ENCODE results near the gene FNBP1. TPM values are rescaled to one million over a fixed set of nuclear protein-coding genes. Genes with fewer than 3 reads are reported as not detected.

FNBP1 gene
- 33.7 TPM for polyA plus RNA-seq (2013, experiment 1 of 2)
- polyA plus RNA-seq (2013, experiment 2 of 2), result 34.7 TPM

DNA sequence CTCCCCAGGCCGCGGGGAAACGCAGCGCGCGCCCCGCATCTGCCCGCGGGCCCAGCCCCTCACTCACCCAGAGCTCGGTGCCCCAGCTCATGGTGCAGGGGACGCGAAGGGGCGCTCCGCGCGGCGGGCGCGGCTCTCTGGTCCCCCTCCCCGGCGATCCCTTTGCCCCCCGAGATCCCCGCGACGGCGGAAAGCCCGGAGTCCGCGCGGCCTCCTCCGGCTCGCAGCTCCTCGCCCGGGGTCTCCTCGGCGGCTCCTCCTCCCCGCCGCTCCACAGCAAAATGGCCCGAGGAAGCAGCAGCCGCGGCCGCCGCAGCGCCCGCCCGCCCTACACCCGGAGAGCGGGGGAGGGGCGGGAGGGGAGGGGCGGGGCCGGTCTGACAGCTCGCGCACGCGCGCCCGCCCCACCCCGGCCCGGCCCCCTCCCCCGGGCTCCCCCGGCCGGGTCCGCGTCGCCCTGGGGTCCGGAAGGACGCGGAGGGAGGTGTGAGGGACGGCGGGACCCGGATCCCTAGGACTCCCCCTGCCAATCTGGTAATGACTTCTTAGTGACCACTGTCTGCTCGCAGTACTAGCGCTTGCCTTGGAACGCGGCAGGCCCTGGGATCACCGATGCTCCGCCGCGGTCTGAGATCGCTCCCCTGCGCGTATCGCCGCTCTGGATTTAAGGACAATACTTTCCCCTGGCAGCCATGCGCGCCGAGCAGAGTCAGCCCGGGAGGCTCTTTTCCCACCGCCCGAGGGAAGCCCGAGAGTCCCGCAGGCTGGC, at the start of gene FNBP1:
Gene FNBP1 (minus strand): TSS at position 305 of the 769 bp plus-strand sequence. CDS start 214 bp downstream, at position 91.
- peak; percentile 83 for DNase-seq (ENCODE audit: low spot score)
- peak within 1 kb of the TSS; percentile 16 for H2BK15ac ChIP-seq (ENCODE audit: low read length)
- no peak within 1 kb of the TSS for H2BK12ac ChIP-seq (ENCODE audit: low read length)
- H2BK120ac ChIP-seq (ENCODE audit: low read depth, low read length), result no peak within 1 kb of the TSS
- peak within 1 kb of the TSS; percentile 96 for H2BK5ac ChIP-seq (ENCODE audit: low read length)
- no peak within 1 kb of the TSS for H4K8ac ChIP-seq (ENCODE audit: low read depth, low read length)
- no peak within 1 kb of the TSS for H4K91ac ChIP-seq (ENCODE audit: low read depth, low read length, poor library complexity)
- peak within 1 kb of the TSS; percentile 84 for H3K27ac ChIP-seq (replicated peaks; ENCODE audit: low read length)
- no peaks in the 10 kb centered on the region for H3K36me3 ChIP-seq (replicated peaks in 1 of 2; ENCODE audit: control insufficient read depth in 2 of 2, insufficient read depth in 2 of 2, low read length in 2 of 2)
- peak within 1 kb of the TSS; percentile 86 to 100 for H3K4me3 ChIP-seq (ENCODE audit: low read length in 2 of 2)
- H3K23ac ChIP-seq (ENCODE audit: low read depth, low read length, poor library complexity), result peak within 1 kb of the TSS; percentile 94
- H3K4ac ChIP-seq (ENCODE audit: low read length), result no peak within 1 kb of the TSS
- no peaks in the 10 kb centered on the region for H3K9me3 ChIP-seq (replicated peaks in 1 of 2; ENCODE audit: control insufficient read depth in 2 of 2, insufficient read depth in 1 of 2, low read depth in 1 of 2, low read length in 2 of 2)
- peak within 1 kb of the TSS; percentile 68 for H3K4me2 ChIP-seq (ENCODE audit: insufficient read depth, low read length, poor library complexity, severe bottlenecking)
- peak within 1 kb of the TSS; percentile 12 for H2AK5ac ChIP-seq (ENCODE audit: low read depth, low read length)
- H3K14ac ChIP-seq (ENCODE audit: low read length), result peak within 1 kb of the TSS; percentile 42
- whole genome bisulfite sequencing, 2 donors (ENCODE audit: extremely low coverage in 2 of 2, insufficient read length in 2 of 2, insufficient replicate concordance in 1 of 2), result no CpG with 5 or more reads among the region's 92 CpGs
- H3K18ac ChIP-seq (ENCODE audit: low read length), result peak within 1 kb of the TSS; percentile 96
- H3K27me3 ChIP-seq (ENCODE audit: control insufficient read depth in 3 of 3, insufficient read depth in 3 of 3, low read depth in 1 of 3, low read length in 3 of 3), result no peaks in the 10 kb centered on the region
- peaks cover 2 to 3% of the 10 kb centered on the region in 2 donors for H3K4me1 ChIP-seq (ENCODE audit: control insufficient read depth in 2 of 2, insufficient read depth in 1 of 2, low read depth in 1 of 2, low read length in 2 of 2)
- H2AFZ ChIP-seq (ENCODE audit: low read length), result peak within 1 kb of the TSS; percentile 94
- H3K9ac ChIP-seq (ENCODE audit: low read depth, low read length, poor library complexity), result peak within 1 kb of the TSS; percentile 98
- no peaks in the 10 kb centered on the region for H3K79me1 ChIP-seq (ENCODE audit: low read depth, low read length)

DNA sequence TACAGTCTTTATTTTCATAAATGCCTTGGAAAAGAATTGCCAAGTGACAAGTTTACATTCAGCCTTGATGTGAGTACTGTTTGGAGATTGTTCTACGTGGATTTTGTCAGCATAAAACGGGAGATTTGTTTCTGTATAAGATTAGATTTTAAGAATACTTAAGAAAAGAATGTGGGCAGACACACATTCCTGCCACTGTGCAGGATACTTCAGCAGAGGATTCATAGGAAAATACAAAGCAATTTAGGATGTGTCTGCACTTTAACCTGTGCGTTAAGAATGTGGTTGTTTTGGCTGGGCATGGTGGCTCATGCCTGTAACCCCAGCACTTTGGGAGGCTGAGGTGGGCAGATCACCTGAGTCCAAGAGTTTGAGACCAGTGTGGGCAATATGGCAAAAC, 47.9 kb upstream of the FNBP1 start:
- Histone ChIP-seq H3K9ac (ENCODE audit: low read depth, low read length, poor library complexity) (no peak overlapping the region), H3K23ac (ENCODE audit: low read depth, low read length, poor library complexity) (no peak overlapping the region), H3K27me3 (ENCODE audit: control insufficient read depth in 3 of 3, insufficient read depth in 3 of 3, low read depth in 1 of 3, low read length in 3 of 3) (no peaks in the 10 kb centered on the region), H2AK5ac (ENCODE audit: low read depth, low read length) (no peak overlapping the region), H4K8ac (ENCODE audit: low read depth, low read length) (no peak overlapping the region), H3K36me3 (replicated peaks in 1 of 2; ENCODE audit: control insufficient read depth in 2 of 2, insufficient read depth in 2 of 2, low read length in 2 of 2) (peaks cover 10 to 87% of the 10 kb centered on the region in 2 donors), H2BK15ac (ENCODE audit: low read length) (no peak overlapping the region), H3K79me1 (ENCODE audit: low read depth, low read length) (no peaks in the 10 kb centered on the region), H2BK120ac (ENCODE audit: low read depth, low read length) (no peak overlapping the region), H3K4me2 (ENCODE audit: insufficient read depth, low read length, poor library complexity, severe bottlenecking) (no peak overlapping the region), H3K18ac (ENCODE audit: low read length) (no peak overlapping the region), H2AFZ (ENCODE audit: low read length) (no peak overlapping the region), H3K14ac (ENCODE audit: low read length) (no peak overlapping the region), H3K9me3 (replicated peaks in 1 of 2; ENCODE audit: control insufficient read depth in 2 of 2, insufficient read depth in 1 of 2, low read depth in 1 of 2, low read length in 2 of 2) (no peaks in the 10 kb centered on the region), H3K4ac (ENCODE audit: low read length) (no peak overlapping the region), H2BK12ac (ENCODE audit: low read length) (no peak overlapping the region), H4K91ac (ENCODE audit: low read depth, low read length, poor library complexity) (no peak overlapping the region), H3K4me1 (ENCODE audit: control insufficient read depth in 2 of 2, insufficient read depth in 1 of 2, low read depth in 1 of 2, low read length in 2 of 2) (peaks cover 0 to 1% of the 10 kb centered on the region in 2 donors), H3K27ac (replicated peaks; ENCODE audit: low read length) (no peak overlapping the region), H3K4me3 (ENCODE audit: low read length in 2 of 2) (no peak overlapping the region), H2BK5ac (ENCODE audit: low read length) (no peak overlapping the region)
- no peak for DNase-seq (ENCODE audit: low spot score)
- no CpG with 5 or more reads among the region's 3 CpGs for WGBS, 2 donors (ENCODE audit: extremely low coverage in 2 of 2, insufficient read length in 2 of 2, insufficient replicate concordance in 1 of 2)

DNA sequence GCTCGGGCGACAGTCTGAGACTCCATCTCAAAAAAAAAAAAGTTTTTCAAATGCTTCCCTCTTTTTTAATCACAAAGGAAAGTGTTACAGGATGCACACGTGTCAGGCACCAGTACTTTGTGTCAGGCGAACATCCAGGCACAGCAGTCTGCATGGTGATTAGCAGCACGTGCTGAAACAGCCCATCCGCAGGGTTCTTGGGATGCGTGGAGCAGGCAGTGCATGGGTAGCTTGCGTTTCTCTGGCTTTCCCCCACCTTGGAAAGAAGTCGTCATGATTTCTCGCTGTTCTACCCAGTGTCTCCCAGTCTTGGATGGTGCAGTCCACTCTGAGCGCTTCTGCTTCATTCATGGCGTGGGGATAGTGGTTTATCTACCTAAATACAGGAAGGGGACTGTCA, 46.2 kb upstream of the FNBP1 start:
- H4K8ac ChIP-seq (ENCODE audit: low read depth, low read length), result no peak overlapping the region
- H3K4me2 ChIP-seq (ENCODE audit: insufficient read depth, low read length, poor library complexity, severe bottlenecking), result no peak overlapping the region
- no peak overlapping the region for H3K9ac ChIP-seq (ENCODE audit: low read depth, low read length, poor library complexity)
- H2AFZ ChIP-seq (ENCODE audit: low read length), result no peak overlapping the region
- no peak overlapping the region for H2AK5ac ChIP-seq (ENCODE audit: low read depth, low read length)
- no peak overlapping the region for H2BK120ac ChIP-seq (ENCODE audit: low read depth, low read length)
- H3K4me3 ChIP-seq (ENCODE audit: low read length in 2 of 2), result no peak overlapping the region
- H3K18ac ChIP-seq (ENCODE audit: low read length), result no peak overlapping the region
- H3K79me1 ChIP-seq (ENCODE audit: low read depth, low read length), result no peaks in the 10 kb centered on the region
- no peak overlapping the region for H2BK15ac ChIP-seq (ENCODE audit: low read length)
- no peak overlapping the region for H3K4ac ChIP-seq (ENCODE audit: low read length)
- no peak for DNase-seq (ENCODE audit: low spot score)
- no peak overlapping the region for H4K91ac ChIP-seq (ENCODE audit: low read depth, low read length, poor library complexity)
- no peaks in the 10 kb centered on the region for H3K9me3 ChIP-seq (replicated peaks in 1 of 2; ENCODE audit: control insufficient read depth in 2 of 2, insufficient read depth in 1 of 2, low read depth in 1 of 2, low read length in 2 of 2)
- H2BK12ac ChIP-seq (ENCODE audit: low read length), result no peak overlapping the region
- H3K27me3 ChIP-seq (ENCODE audit: control insufficient read depth in 3 of 3, insufficient read depth in 3 of 3, low read depth in 1 of 3, low read length in 3 of 3), result no peaks in the 10 kb centered on the region
- H3K27ac ChIP-seq (replicated peaks; ENCODE audit: low read length), result no peak overlapping the region
- no CpG with 5 or more reads among the region's 12 CpGs for WGBS, 2 donors (ENCODE audit: extremely low coverage in 2 of 2, insufficient read length in 2 of 2, insufficient replicate concordance in 1 of 2)
- H3K14ac ChIP-seq (ENCODE audit: low read length), result no peak overlapping the region
- H3K4me1 ChIP-seq (ENCODE audit: control insufficient read depth in 2 of 2, insufficient read depth in 1 of 2, low read depth in 1 of 2, low read length in 2 of 2), result peaks cover 0 to 1% of the 10 kb centered on the region in 2 donors
- H2BK5ac ChIP-seq (ENCODE audit: low read length), result no peak overlapping the region
- H3K36me3 ChIP-seq (replicated peaks in 1 of 2; ENCODE audit: control insufficient read depth in 2 of 2, insufficient read depth in 2 of 2, low read length in 2 of 2), result peaks cover 10 to 91% of the 10 kb centered on the region in 2 donors
- no peak overlapping the region for H3K23ac ChIP-seq (ENCODE audit: low read depth, low read length, poor library complexity)

DNA sequence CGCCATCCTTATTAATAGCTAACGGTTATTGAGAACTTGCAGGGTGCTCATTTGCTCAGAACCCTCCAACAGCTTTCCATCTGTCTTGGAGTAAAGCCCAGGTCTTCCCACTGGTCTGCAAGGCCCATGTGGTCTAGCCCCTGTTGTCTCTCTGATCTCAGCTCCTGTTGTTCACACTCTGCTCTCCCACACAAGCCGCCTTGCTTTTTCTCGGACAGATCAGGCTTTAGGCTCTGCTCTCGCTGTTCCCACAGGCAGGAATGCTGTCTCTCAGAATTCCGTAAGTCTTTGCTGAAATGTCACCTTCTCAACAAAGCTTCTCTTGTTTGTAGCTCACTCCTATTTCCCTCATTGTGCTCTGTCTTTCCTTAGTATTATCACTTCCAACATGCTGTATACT, 45.1 kb upstream of the FNBP1 start:
- no peak overlapping the region for H2BK15ac ChIP-seq (ENCODE audit: low read length)
- H3K9me3 ChIP-seq (replicated peaks in 1 of 2; ENCODE audit: control insufficient read depth in 2 of 2, insufficient read depth in 1 of 2, low read depth in 1 of 2, low read length in 2 of 2), result no peaks in the 10 kb centered on the region
- no peak overlapping the region for H2AFZ ChIP-seq (ENCODE audit: low read length)
- H2AK5ac ChIP-seq (ENCODE audit: low read depth, low read length), result no peak overlapping the region
- no peak overlapping the region for H3K4me2 ChIP-seq (ENCODE audit: insufficient read depth, low read length, poor library complexity, severe bottlenecking)
- no peak for DNase-seq (ENCODE audit: low spot score)
- no CpG with 5 or more reads among the region's 6 CpGs for WGBS, 2 donors (ENCODE audit: extremely low coverage in 2 of 2, insufficient read length in 2 of 2, insufficient replicate concordance in 1 of 2)
- H3K79me1 ChIP-seq (ENCODE audit: low read depth, low read length), result no peaks in the 10 kb centered on the region
- no peak overlapping the region for H3K9ac ChIP-seq (ENCODE audit: low read depth, low read length, poor library complexity)
- H2BK12ac ChIP-seq (ENCODE audit: low read length), result no peak overlapping the region
- no peak overlapping the region for H3K23ac ChIP-seq (ENCODE audit: low read depth, low read length, poor library complexity)
- no peaks in the 10 kb centered on the region for H3K27me3 ChIP-seq (ENCODE audit: control insufficient read depth in 3 of 3, insufficient read depth in 3 of 3, low read depth in 1 of 3, low read length in 3 of 3)
- no peak overlapping the region for H3K4ac ChIP-seq (ENCODE audit: low read length)
- no peak overlapping the region for H3K18ac ChIP-seq (ENCODE audit: low read length)
- no peak overlapping the region for H4K8ac ChIP-seq (ENCODE audit: low read depth, low read length)
- no peak overlapping the region for H3K27ac ChIP-seq (replicated peaks; ENCODE audit: low read length)
- H3K4me1 ChIP-seq (ENCODE audit: control insufficient read depth in 2 of 2, insufficient read depth in 1 of 2, low read depth in 1 of 2, low read length in 2 of 2), result peaks cover 0 to 1% of the 10 kb centered on the region in 2 donors
- no peak overlapping the region for H2BK120ac ChIP-seq (ENCODE audit: low read depth, low read length)
- H3K36me3 ChIP-seq (replicated peaks in 1 of 2; ENCODE audit: control insufficient read depth in 2 of 2, insufficient read depth in 2 of 2, low read length in 2 of 2), result peaks cover 9 to 89% of the 10 kb centered on the region in 2 donors
- no peak overlapping the region for H4K91ac ChIP-seq (ENCODE audit: low read depth, low read length, poor library complexity)
- no peak overlapping the region for H3K14ac ChIP-seq (ENCODE audit: low read length)
- H3K4me3 ChIP-seq (ENCODE audit: low read length in 2 of 2), result no peak overlapping the region
- H2BK5ac ChIP-seq (ENCODE audit: low read length), result no peak overlapping the region
